GM12874 (cell line): ENCODE data around the gene XRCC4.

Experiments
- CTCF ChIP-seq: IDR thresholded peaks from 2 replicates; pipeline ENCODE4 v1.5.1; 2011; ENCODE audit warnings: low read depth, mild to moderate bottlenecking, control low read depth, low read length, moderate library complexity; ENCODE audit not compliant: insufficient read depth

XRCC4 gene

GRCh38 chr5:83401122-83401731 is 323.9 kb downstream of the XRCC4 start:
- TF ChIP-seq CTCF: no peak

GRCh38 chr5:83401775-83402174 is 324.4 kb downstream of the XRCC4 start:
- no peak for TF ChIP-seq CTCF
